ENCODE data around the gene SHC1. TPM values are rescaled to one million over a fixed set of nuclear protein-coding genes. Genes with fewer than 3 reads are reported as not detected.

SHC1 gene, protein sequence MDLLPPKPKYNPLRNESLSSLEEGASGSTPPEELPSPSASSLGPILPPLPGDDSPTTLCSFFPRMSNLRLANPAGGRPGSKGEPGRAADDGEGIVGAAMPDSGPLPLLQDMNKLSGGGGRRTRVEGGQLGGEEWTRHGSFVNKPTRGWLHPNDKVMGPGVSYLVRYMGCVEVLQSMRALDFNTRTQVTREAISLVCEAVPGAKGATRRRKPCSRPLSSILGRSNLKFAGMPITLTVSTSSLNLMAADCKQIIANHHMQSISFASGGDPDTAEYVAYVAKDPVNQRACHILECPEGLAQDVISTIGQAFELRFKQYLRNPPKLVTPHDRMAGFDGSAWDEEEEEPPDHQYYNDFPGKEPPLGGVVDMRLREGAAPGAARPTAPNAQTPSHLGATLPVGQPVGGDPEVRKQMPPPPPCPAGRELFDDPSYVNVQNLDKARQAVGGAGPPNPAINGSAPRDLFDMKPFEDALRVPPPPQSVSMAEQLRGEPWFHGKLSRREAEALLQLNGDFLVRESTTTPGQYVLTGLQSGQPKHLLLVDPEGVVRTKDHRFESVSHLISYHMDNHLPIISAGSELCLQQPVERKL
- total RNA-seq (10 to 100 TPM; 52.3 to 87.2 (median 82.8) TPM), polyA plus RNA-seq (10 to 100 TPM; 33.2 to 67.3 (median 43.8) TPM)
- long read RNA-seq, donor 1, transcript SHC1-205 (13 exons, 3,062 nt) = major isoform, 8 of 40 reads
- long read RNA-seq, donor 1, transcript SHC1-210 (12 exons, 3,481 nt) = minor isoform, 6 of 40 reads
- long read RNA-seq, donor 1, partial matches to known transcripts = 12 of 40 reads
- long read RNA-seq, donor 1, other reads (novel, unspliced or antisense) = 9 of 40 reads
- long read RNA-seq, donor 2, transcript SHC1-205 (13 exons, 3,062 nt) = major isoform, 11 of 72 reads
- long read RNA-seq, donor 2, transcript SHC1-210 (12 exons, 3,481 nt) = minor isoform, 8 of 72 reads
- long read RNA-seq, donor 2, partial matches to known transcripts = 18 of 72 reads
- long read RNA-seq, donor 2, other reads (novel, unspliced or antisense) = 33 of 72 reads

DNA sequence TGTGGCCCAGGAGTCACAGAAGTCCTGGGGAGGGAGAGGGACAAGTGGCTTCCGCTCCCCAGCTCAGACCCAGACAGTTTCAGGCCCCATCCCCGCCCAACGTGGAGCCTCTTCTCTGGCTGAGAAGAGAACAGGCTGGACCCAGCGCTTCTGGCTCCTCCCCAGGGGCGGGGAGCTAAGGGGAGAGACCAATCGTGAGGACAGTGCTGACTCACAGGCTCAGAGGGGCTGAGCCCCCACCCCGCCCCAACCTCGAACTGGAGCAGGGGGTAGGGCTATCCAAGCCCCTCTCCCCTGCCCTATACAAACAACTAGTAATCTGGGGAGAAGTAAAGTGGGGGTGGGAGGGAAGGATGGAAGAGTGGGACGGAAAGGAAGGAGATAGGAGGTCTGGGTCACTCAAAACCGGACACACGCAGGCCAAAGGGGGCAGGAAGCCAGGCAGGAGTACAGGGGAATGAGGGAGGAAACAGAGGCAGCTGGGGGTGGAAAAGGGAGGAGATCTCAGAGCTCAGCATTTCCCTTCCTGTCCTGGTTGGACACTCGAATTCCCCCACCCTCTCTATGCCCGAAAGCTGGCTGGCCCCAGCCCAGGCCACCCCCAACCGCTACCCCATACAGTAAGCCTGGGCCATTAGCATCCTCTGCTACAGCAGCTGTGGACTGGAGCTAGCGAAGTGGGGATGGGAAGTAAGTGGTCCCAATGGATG, at the start of gene SHC1:
Gene SHC1, minus strand, starts transcription at position 117 of the 710 bp plus-strand sequence. CDS start 221 bp downstream, outside the sequence.
- DNase-seq (peak; percentile 96 to 97), ATAC-seq (peak; percentile 63 to 69 (median 66))
- 2 to 17% (median 8%) methylated on average over 13 to 15 of the region's 15 CpGs for WGBS, 3 donors
- peak within 1 kb of the TSS; percentile 99 for H3K27ac ChIP-seq
- H3K27me3 ChIP-seq (ENCODE audit: insufficient read depth in 3 of 3, low read length in 2 of 3) = no peaks in the 10 kb centered on the region
- H3K4me1 ChIP-seq = peaks cover 54% of the 10 kb centered on the region
- no peaks in the 10 kb centered on the region for H3K9me3 ChIP-seq
- TF ChIP-seq, protein P1, sequence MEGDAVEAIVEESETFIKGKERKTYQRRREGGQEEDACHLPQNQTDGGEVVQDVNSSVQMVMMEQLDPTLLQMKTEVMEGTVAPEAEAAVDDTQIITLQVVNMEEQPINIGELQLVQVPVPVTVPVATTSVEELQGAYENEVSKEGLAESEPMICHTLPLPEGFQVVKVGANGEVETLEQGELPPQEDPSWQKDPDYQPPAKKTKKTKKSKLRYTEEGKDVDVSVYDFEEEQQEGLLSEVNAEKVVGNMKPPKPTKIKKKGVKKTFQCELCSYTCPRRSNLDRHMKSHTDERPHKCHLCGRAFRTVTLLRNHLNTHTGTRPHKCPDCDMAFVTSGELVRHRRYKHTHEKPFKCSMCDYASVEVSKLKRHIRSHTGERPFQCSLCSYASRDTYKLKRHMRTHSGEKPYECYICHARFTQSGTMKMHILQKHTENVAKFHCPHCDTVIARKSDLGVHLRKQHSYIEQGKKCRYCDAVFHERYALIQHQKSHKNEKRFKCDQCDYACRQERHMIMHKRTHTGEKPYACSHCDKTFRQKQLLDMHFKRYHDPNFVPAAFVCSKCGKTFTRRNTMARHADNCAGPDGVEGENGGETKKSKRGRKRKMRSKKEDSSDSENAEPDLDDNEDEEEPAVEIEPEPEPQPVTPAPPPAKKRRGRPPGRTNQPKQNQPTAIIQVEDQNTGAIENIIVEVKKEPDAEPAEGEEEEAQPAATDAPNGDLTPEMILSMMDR (IDR thresholded peaks at IDR 0.05) = no peak
- intact Hi-C loops (cut with DNase I) = loop anchor here (5.0 kb wide), 2 partner anchors 42 to 112 kb away; no protein-coding TSS in a partner anchor
- H3K4me3 ChIP-seq = peak within 1 kb of the TSS; percentile 84
- peaks cover 0 to 35% of the 10 kb centered on the region in 2 donors for H3K36me3 ChIP-seq (ENCODE audit: insufficient read depth in 1 of 2, low read depth in 1 of 2)

DNA sequence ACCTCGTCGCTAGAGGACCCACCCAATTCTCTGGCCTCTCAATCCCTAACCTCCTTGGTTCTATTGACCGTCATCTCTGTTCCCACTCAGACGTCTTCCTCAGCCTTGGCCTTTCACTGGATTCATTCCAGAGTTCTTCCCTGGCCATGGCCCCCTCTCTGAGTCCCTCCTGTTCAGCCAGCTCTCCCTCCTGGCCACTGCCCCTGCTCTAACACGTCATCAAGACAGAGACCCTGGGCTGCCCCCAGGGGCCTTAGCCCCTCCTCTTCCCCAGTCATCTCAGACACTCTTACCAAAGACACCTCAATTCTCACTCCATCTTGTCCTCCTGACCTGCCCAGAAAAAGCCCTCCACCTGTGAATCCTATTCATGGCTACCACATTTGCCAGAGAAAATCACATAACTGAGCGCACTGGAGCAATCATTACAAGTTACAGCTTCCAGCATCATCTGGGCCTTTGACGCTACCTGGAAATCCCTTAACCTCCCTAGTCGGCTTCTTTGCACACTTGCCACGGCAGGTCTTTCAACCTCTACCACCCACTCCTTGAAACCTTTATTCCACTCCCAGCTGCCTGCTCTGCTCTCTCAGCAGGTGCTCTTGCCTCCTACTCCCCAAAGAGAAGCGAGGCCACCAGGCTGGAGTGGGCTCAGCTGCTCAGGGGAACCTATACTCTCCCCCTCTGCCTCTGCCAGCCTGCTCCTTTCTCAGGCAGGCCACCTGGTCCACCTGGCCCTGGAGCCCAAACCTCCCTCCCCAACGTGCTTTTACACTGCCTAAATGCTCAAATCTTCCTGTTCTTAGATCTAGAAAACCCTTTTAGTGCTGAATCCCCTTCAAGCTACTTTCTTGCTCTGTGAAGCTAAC, 49.1 kb upstream of the SHC1 start:
- H3K4me1 ChIP-seq = peaks cover 20% of the 10 kb centered on the region
- ATAC-seq = no peak
- TF ChIP-seq, protein P1 (IDR thresholded peaks at IDR 0.05) = no peak
- H3K27me3 ChIP-seq (ENCODE audit: insufficient read depth in 3 of 3, low read length in 2 of 3) = no peaks in the 10 kb centered on the region
- DNase-seq = no peak
- no peak overlapping the region for H3K4me3 ChIP-seq
- H3K9me3 ChIP-seq = no peaks in the 10 kb centered on the region
- intact Hi-C loops (cut with DNase I) = no loop called here
- WGBS, 3 donors = 72 to 73% (median 72%) methylated on average over 11 of the region's 11 CpGs
- H3K27ac ChIP-seq = no peak overlapping the region
- H3K36me3 ChIP-seq (ENCODE audit: insufficient read depth in 1 of 2, low read depth in 1 of 2) = peaks cover 0 to 23% of the 10 kb centered on the region in 2 donors

DNA sequence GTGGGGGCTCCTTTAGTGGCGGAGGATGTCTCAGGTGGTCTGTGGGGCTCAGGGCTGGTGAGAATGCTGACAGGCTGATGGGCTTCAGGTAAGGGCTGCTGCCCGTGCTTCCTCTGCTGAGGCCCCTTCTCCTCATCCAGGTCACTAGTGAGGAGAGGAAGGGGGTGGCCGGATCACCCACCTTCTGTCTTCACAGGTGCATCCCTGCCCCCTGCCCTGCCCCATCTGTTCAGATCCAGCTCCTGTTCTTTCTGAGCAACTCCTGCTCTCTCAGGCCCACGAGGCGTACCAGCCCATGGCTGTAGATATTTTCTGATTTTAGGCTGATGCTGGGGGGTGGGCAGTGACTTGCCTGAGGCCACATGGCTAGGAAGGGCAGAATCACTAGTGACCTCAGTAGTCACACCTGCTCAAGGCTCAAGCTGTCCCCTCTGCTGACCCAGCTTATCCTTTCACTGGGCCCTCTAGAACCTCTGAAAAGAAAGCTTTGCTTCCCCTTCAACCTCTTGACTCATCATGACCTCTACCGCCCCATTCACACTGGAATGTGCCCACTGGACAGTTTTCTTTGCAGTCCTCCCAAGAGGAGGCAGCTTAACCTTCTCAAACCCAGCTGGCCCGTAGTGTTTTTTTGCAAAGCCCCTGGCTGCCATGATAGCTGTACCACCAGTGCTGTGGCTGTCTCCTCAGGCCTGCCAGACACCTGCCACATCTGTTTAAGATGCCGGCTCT, 48.2 kb upstream of the SHC1 start:
- no peak for DNase-seq
- Histone ChIP-seq H3K36me3 (ENCODE audit: insufficient read depth in 1 of 2, low read depth in 1 of 2) (peaks cover 0 to 31% of the 10 kb centered on the region in 2 donors), H3K27me3 (ENCODE audit: insufficient read depth in 3 of 3, low read length in 2 of 3) (no peaks in the 10 kb centered on the region), H3K9me3 (no peaks in the 10 kb centered on the region), H3K27ac (no peak overlapping the region), H3K4me3 (no peak overlapping the region), H3K4me1 (peaks cover 20% of the 10 kb centered on the region)
- TF ChIP-seq, protein P1 (IDR thresholded peaks at IDR 0.05) = no peak
- intact Hi-C loops (cut with DNase I) = no loop called here
- WGBS, 3 donors = 76 to 79% (median 77%) methylated on average over 7 to 8 of the region's 8 CpGs
- no peak for ATAC-seq

Data from psoas muscle (tissue), 8 donors.